Measurements from ENCODE around the gene TBC1D32. TPM values are rescaled to one million over a fixed set of nuclear protein-coding genes. Genes with fewer than 3 reads are reported as not detected.
"Not testable (repeated sequence)": the region's sequence is repeated elsewhere in the genome, so short reads cannot be mapped to it uniquely, and the experiment has no call there.

Gene TBC1D32
- total RNA-seq, 1 experiment from 2014 or later = 3.4 TPM

GRCh38 chr6:121076119-121076518 lies 258.2 kb downstream of the TBC1D32 start:
- Mint-ChIP-seq H3K36me3 (ENCODE audit: insufficient read depth, unreplicated experiment) (no peaks in the 10 kb centered on the region), H3K27me3 (ENCODE audit: insufficient read depth, unreplicated experiment) (peaks cover 5% of the 10 kb centered on the region), H3K9me3 (ENCODE audit: unreplicated experiment) (no peaks in the 10 kb centered on the region), H3K4me1 (ENCODE audit: low read depth, unreplicated experiment) (no peaks in the 10 kb centered on the region), H3K27ac (ENCODE audit: unreplicated experiment) (no peak overlapping the region), H3K4me3 (ENCODE audit: unreplicated experiment) (no peak overlapping the region)
- TF ChIP-seq, protein P1, sequence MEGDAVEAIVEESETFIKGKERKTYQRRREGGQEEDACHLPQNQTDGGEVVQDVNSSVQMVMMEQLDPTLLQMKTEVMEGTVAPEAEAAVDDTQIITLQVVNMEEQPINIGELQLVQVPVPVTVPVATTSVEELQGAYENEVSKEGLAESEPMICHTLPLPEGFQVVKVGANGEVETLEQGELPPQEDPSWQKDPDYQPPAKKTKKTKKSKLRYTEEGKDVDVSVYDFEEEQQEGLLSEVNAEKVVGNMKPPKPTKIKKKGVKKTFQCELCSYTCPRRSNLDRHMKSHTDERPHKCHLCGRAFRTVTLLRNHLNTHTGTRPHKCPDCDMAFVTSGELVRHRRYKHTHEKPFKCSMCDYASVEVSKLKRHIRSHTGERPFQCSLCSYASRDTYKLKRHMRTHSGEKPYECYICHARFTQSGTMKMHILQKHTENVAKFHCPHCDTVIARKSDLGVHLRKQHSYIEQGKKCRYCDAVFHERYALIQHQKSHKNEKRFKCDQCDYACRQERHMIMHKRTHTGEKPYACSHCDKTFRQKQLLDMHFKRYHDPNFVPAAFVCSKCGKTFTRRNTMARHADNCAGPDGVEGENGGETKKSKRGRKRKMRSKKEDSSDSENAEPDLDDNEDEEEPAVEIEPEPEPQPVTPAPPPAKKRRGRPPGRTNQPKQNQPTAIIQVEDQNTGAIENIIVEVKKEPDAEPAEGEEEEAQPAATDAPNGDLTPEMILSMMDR (IDR thresholded peaks at IDR 0.05; ENCODE audit: insufficient read depth in 1 of 2, low read depth in 1 of 2, low read length in 1 of 2, severe bottlenecking in 1 of 2, unreplicated experiment in 1 of 2) = no peak
- no TSS peak for BruUV-seq (replicated peaks)
- no peaks in the 10 kb centered on the region for H3K36me3 ChIP-seq (ENCODE audit: control insufficient read depth, insufficient read depth, low read length)
- no peak for DNase-seq
- intact Hi-C loops (cut with micrococcal nuclease; ENCODE audit: unreplicated experiment) = no loop called here
- H3K4me1 ChIP-seq = no peaks in the 10 kb centered on the region
- no peaks in the 10 kb centered on the region for H3K27me3 ChIP-seq (replicated peaks; ENCODE audit: control insufficient read depth, insufficient read depth, low read length)
- no peak overlapping the region for H3K4me3 ChIP-seq (ENCODE audit: low read depth, low read length)
- H3K9me3 ChIP-seq = no peaks in the 10 kb centered on the region
- POLR2A ChIA-PET = no interaction called here
- CTCF ChIA-PET = no interaction called here

DNA sequence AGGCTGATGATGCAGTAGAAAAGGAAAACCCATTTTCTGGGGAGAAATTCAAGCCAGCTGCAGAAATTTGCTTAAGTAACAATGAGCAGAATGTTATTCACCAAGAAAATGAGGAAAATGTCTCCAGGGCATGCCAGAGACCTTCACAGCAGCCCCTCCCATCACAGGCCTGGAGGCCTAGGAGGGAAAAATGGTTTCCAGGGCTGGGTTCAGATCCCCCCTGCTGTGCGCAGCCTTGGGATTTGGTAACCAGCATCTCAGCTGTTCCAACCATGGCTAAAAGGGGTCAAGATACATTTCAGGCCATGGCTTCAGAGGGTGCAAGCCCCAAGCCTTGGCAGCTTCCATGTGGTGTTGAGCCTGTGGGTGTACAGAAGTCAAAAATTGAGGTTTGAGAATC lies 265.5 kb downstream of the TBC1D32 start:
- BruUV-seq (replicated peaks); CTCF ChIA-PET; H3K9me3 ChIP-seq; H3K4me1 Mint-ChIP-seq (ENCODE audit: low read depth, unreplicated experiment); H3K36me3 ChIP-seq (ENCODE audit: control insufficient read depth, insufficient read depth, low read length); DNase-seq; POLR2A ChIA-PET; H3K27me3 ChIP-seq (replicated peaks; ENCODE audit: control insufficient read depth, insufficient read depth, low read length); H3K36me3 Mint-ChIP-seq (ENCODE audit: insufficient read depth, unreplicated experiment); H3K4me3 Mint-ChIP-seq (ENCODE audit: unreplicated experiment); intact Hi-C loops (cut with micrococcal nuclease; ENCODE audit: unreplicated experiment); H3K4me1 ChIP-seq; H3K4me3 ChIP-seq (ENCODE audit: low read depth, low read length); H3K27me3 Mint-ChIP-seq (ENCODE audit: insufficient read depth, unreplicated experiment); H3K27ac Mint-ChIP-seq (ENCODE audit: unreplicated experiment): not testable (repeated sequence)
- peaks cover 13% of the 10 kb centered on the region for H3K9me3 Mint-ChIP-seq (ENCODE audit: unreplicated experiment)

GRCh38 chr6:121067381-121067780 lies 266.9 kb downstream of the TBC1D32 start:
- Mint-ChIP-seq H3K9me3 (ENCODE audit: unreplicated experiment) (peaks cover 22% of the 10 kb centered on the region), H3K4me1 (ENCODE audit: low read depth, unreplicated experiment) (no peaks in the 10 kb centered on the region), H3K27me3 (ENCODE audit: insufficient read depth, unreplicated experiment) (peaks cover 3% of the 10 kb centered on the region), H3K27ac (ENCODE audit: unreplicated experiment) (no peak overlapping the region), H3K36me3 (ENCODE audit: insufficient read depth, unreplicated experiment) (no peaks in the 10 kb centered on the region), H3K4me3 (ENCODE audit: unreplicated experiment) (no peak overlapping the region)
- intact Hi-C loops (cut with micrococcal nuclease; ENCODE audit: unreplicated experiment) = no loop called here
- DNase-seq = no peak
- ChIA-PET CTCF (no interaction called here), POLR2A (no interaction called here)
- no peaks in the 10 kb centered on the region for H3K36me3 ChIP-seq (ENCODE audit: control insufficient read depth, insufficient read depth, low read length)
- TF ChIP-seq, protein P1 (IDR thresholded peaks at IDR 0.05; ENCODE audit: insufficient read depth in 1 of 2, low read depth in 1 of 2, low read length in 1 of 2, severe bottlenecking in 1 of 2, unreplicated experiment in 1 of 2) = no peak
- H3K4me3 ChIP-seq (ENCODE audit: low read depth, low read length) = no peak overlapping the region
- no peaks in the 10 kb centered on the region for H3K4me1 ChIP-seq
- H3K27me3 ChIP-seq (replicated peaks; ENCODE audit: control insufficient read depth, insufficient read depth, low read length) = no peaks in the 10 kb centered on the region
- peaks cover 4% of the 10 kb centered on the region; the same call in 1 of the 2 replicates for H3K9me3 ChIP-seq
- BruUV-seq (replicated peaks) = no TSS peak

DNA sequence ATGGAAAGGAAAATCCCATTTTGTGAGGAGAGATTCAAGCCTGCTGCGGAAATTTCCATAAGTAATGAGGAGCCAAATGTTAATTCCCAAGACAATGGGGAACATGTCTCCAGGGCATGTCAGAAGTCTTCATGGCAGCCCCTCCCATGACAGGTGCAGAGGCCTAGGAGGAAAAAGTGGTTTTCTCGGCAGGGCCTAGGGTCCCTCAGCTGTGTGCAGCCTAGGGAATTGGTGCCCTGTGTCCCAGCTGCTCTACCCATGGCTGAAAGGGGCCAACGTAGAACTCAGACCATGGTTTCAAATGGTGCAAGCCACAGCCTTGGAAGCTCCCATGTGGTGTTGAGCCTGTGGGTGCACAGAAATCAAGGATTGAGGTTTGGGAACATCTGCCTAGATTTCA lies 269.9 kb downstream of the TBC1D32 start:
- ChIA-PET POLR2A (no interaction called here), CTCF (no interaction called here)
- intact Hi-C loops (cut with micrococcal nuclease; ENCODE audit: unreplicated experiment) = no loop called here
- BruUV-seq (replicated peaks) = no TSS peak
- no peak overlapping the region for H3K27ac Mint-ChIP-seq (ENCODE audit: unreplicated experiment)
- peaks cover 4% of the 10 kb centered on the region; the same call in 1 of the 2 replicates for H3K9me3 ChIP-seq
- H3K4me1 ChIP-seq = no peaks in the 10 kb centered on the region
- peaks cover 22% of the 10 kb centered on the region for H3K9me3 Mint-ChIP-seq (ENCODE audit: unreplicated experiment)
- H3K27me3 Mint-ChIP-seq (ENCODE audit: insufficient read depth, unreplicated experiment) = no peaks in the 10 kb centered on the region
- H3K36me3 ChIP-seq (ENCODE audit: control insufficient read depth, insufficient read depth, low read length) = no peaks in the 10 kb centered on the region
- no peak for DNase-seq
- TF ChIP-seq, protein P1 (IDR thresholded peaks at IDR 0.05; ENCODE audit: insufficient read depth in 1 of 2, low read depth in 1 of 2, low read length in 1 of 2, severe bottlenecking in 1 of 2, unreplicated experiment in 1 of 2) = no peak
- no peaks in the 10 kb centered on the region for H3K27me3 ChIP-seq (replicated peaks; ENCODE audit: control insufficient read depth, insufficient read depth, low read length)
- no peaks in the 10 kb centered on the region for H3K36me3 Mint-ChIP-seq (ENCODE audit: insufficient read depth, unreplicated experiment)
- no peaks in the 10 kb centered on the region for H3K4me1 Mint-ChIP-seq (ENCODE audit: low read depth, unreplicated experiment)
- H3K4me3 Mint-ChIP-seq (ENCODE audit: unreplicated experiment) = no peak overlapping the region
- no peak overlapping the region for H3K4me3 ChIP-seq (ENCODE audit: low read depth, low read length)

All from Caco-2 (cell line).